ENCODE measurements around the gene CPNE2. TPM values are rescaled to one million over a fixed set of nuclear protein-coding genes. Genes with fewer than 3 reads are reported as not detected.

The CPNE2 gene
- total RNA-seq, 1 donor from 2014 or later = 3.4 TPM

GRCh38 chr16:57112403-57113041 is 20.1 kb downstream of the CPNE2 start:
- no peak for TF ChIP-seq CTCF (IDR thresholded peaks at IDR 0.05; ENCODE audit: partially characterized antibody, unreplicated experiment)

GRCh38 chr16:57113042-57113453 is 20.7 kb downstream of the CPNE2 start:
- TF ChIP-seq CTCF (IDR thresholded peaks at IDR 0.05; ENCODE audit: partially characterized antibody, unreplicated experiment) = no peak
- Mint-ChIP-seq H3K9me3 (ENCODE audit: unreplicated experiment) (peaks cover 2% of the 10 kb centered on the region), H3K4me3 (ENCODE audit: unreplicated experiment) (no peak overlapping the region), H3K27ac (ENCODE audit: unreplicated experiment) (no peak overlapping the region), H3K36me3 (ENCODE audit: unreplicated experiment) (no peaks in the 10 kb centered on the region), H3K4me1 (ENCODE audit: low read depth, unreplicated experiment) (peaks cover 3% of the 10 kb centered on the region), H3K27me3 (ENCODE audit: unreplicated experiment) (peaks cover 2% of the 10 kb centered on the region)
- DNase-seq = no peak

More at GRCh38 chr16:57112403-57113041, 20.1 kb downstream of the CPNE2 start:
- Mint-ChIP-seq H3K4me1 (ENCODE audit: low read depth, unreplicated experiment) (peaks cover 3% of the 10 kb centered on the region), H3K4me3 (ENCODE audit: unreplicated experiment) (no peak overlapping the region), H3K27me3 (ENCODE audit: unreplicated experiment) (no peaks in the 10 kb centered on the region), H3K27ac (ENCODE audit: unreplicated experiment) (no peak overlapping the region), H3K9me3 (ENCODE audit: unreplicated experiment) (no peaks in the 10 kb centered on the region), H3K36me3 (ENCODE audit: unreplicated experiment) (no peaks in the 10 kb centered on the region)
- DNase-seq = no peak

GRCh38 chr16:57113664-57114063 is 21.3 kb downstream of the CPNE2 start:
- no peak overlapping the region for H3K27ac Mint-ChIP-seq (ENCODE audit: unreplicated experiment)
- peaks cover 3% of the 10 kb centered on the region for H3K4me1 Mint-ChIP-seq (ENCODE audit: low read depth, unreplicated experiment)
- no peak for TF ChIP-seq CTCF (IDR thresholded peaks at IDR 0.05; ENCODE audit: partially characterized antibody, unreplicated experiment)
- peaks cover 2% of the 10 kb centered on the region for H3K9me3 Mint-ChIP-seq (ENCODE audit: unreplicated experiment)
- no peaks in the 10 kb centered on the region for H3K36me3 Mint-ChIP-seq (ENCODE audit: unreplicated experiment)
- H3K4me3 Mint-ChIP-seq (ENCODE audit: unreplicated experiment) = no peak overlapping the region
- DNase-seq = no peak
- peaks cover 2% of the 10 kb centered on the region for H3K27me3 Mint-ChIP-seq (ENCODE audit: unreplicated experiment)

GRCh38 chr16:57115168-57115513 is 22.8 kb downstream of the CPNE2 start:
- no peaks in the 10 kb centered on the region for H3K36me3 Mint-ChIP-seq (ENCODE audit: unreplicated experiment)
- no peak for DNase-seq
- H3K27ac Mint-ChIP-seq (ENCODE audit: unreplicated experiment) = no peak overlapping the region
- TF ChIP-seq CTCF (IDR thresholded peaks at IDR 0.05; ENCODE audit: partially characterized antibody, unreplicated experiment) = no peak
- peaks cover 3% of the 10 kb centered on the region for H3K4me1 Mint-ChIP-seq (ENCODE audit: low read depth, unreplicated experiment)
- peaks cover 4% of the 10 kb centered on the region for H3K27me3 Mint-ChIP-seq (ENCODE audit: unreplicated experiment)
- H3K9me3 Mint-ChIP-seq (ENCODE audit: unreplicated experiment) = peaks cover 2% of the 10 kb centered on the region
- no peak overlapping the region for H3K4me3 Mint-ChIP-seq (ENCODE audit: unreplicated experiment)

GRCh38 chr16:57115514-57116182 is 23.3 kb downstream of the CPNE2 start:
- Mint-ChIP-seq H3K9me3 (ENCODE audit: unreplicated experiment) (peaks cover 2% of the 10 kb centered on the region), H3K4me1 (ENCODE audit: low read depth, unreplicated experiment) (peaks cover 3% of the 10 kb centered on the region), H3K27ac (ENCODE audit: unreplicated experiment) (no peak overlapping the region), H3K36me3 (ENCODE audit: unreplicated experiment) (no peaks in the 10 kb centered on the region), H3K4me3 (ENCODE audit: unreplicated experiment) (no peak overlapping the region), H3K27me3 (ENCODE audit: unreplicated experiment) (peaks cover 4% of the 10 kb centered on the region)
- DNase-seq = no peak
- TF ChIP-seq CTCF (IDR thresholded peaks at IDR 0.05; ENCODE audit: partially characterized antibody, unreplicated experiment) = no peak
